ENCODE measurements around the gene NPHS1.
"Not testable (repeated sequence)": the region's sequence is repeated elsewhere in the genome, so short reads cannot be mapped to it uniquely, and the experiment has no call there.

NPHS1 gene

DNA sequence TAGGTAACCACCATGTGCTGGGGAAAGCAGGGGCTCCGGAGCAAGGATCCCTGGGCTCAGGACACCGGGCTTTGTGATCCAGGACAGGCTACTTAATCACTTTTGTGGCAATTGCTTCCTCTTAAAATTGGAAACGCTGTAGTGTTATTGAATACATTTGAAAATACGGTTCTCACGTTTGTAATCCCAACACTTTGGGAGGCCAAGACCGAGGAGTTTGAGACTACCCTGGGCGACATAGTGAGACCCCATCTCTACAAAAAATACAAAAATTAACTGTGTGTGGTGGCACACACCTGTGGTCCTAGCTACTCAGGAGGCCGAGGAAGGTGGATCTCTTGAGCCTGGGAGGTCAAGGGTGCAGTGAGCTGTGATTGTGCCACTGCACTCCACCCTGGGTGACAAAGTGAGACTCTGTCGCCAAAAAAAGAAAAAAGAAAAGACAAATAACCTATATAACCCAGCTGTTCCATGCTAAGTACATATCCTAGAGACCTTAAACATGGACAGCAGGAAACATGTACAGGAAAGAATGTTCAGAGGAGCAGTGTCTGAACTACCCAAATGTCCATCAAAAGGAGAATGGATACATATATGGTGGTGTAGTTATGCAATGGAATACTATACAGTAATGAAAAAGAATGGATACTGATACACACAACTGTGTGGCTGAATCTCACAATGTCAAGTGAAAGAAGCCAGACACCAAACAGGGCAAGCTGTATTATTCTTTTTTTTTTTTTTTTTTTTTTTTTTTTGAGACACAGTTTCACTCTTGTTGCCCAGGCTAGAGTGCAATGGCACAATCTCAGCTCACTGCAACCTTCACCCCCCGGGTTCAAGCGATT lies 39.0 kb downstream of the NPHS1 start:
- DNase-seq (ENCODE audit: low read depth): no peak

DNA sequence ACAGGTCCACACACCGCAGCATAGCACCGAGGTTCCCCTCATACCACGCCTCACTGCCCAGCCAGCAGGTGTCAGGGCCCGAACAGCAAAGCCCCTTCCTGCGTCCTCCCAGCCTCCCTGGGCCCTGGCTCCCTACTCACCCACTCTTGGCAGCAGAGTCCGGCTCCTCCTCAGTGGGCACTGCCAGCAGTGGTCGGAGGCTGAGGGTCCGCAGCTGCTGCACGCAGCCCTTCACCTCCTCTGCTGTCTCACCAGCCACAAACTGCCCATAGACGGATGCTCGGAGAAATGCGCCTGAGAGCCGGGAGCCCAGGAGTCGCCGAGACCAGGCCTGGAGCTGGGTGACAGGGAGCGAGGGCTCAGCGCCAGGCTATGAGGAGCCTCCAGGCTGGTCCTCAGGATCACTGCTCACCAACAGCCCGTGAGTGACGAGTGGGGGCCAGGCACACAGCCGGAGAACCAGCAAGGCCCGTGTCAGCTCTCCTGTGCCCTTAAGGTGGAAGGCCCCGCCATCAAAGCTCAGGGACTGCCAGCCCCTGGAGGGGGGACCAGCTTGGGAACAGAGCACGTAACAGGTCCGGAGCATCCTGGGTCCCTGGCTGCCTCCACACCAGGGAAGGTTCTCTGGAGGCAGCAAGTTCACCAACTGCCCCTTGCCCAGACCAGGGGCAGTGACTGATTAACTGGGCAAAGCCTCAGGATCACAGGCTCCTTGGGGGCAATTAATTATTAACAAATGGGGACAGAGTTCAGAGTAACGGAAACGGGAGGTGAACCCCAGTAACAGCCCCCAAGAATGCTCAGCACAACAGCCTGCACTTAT lies 39.9 kb downstream of the NPHS1 start, which contains the start of gene PRODH2:
TSS of gene PRODH2 (minus strand) at position 626 of the 823 bp plus-strand sequence. CDS start at position 586, 40 bp downstream.
- DNase-seq (ENCODE audit: low read depth): no peak

DNA sequence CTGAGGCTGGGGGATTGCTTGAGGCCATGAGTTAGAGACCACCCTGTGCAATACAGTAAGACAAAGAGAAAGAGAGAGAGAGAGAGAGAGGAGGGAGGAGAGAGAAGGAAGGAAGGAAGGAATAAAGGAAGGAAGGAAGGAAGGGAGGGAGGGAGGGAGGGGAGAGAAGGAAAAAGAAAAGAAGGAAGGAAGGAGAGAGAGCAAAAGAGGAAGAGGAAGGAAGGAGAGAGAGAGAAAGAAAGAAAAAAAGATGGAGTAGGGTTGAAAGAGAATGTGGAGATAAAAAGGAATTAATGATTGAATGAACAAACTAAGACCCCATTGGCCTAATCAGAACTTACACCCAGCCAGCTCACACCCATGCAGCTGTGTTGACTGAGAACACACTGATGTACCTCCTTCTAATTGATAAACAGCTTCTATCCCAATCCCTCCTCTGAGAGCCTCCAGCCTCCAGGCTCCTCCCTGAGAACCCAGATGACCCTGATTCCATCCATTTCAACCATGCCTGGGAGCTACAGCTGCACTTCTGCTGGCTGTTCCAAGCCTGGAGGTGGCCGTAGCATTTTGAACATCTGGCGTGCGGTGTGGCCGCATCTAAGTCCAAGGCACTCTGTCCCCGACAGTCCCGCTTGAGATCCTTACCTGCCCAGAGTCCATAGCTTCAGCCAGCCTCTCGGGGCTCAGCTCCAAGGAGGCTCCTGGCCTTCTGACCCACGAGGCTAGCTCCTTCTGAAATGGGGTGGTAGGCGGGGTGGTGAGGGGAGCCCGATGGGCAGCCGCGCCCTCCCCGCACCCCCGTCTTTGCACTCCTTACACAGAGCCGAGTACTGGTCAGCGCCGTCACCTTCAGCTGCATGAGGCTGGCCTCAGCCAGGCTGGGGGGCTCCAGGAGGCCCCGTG lies 40.7 kb downstream of the NPHS1 start:
- DNase-seq (ENCODE audit: low read depth): no peak

DNA sequence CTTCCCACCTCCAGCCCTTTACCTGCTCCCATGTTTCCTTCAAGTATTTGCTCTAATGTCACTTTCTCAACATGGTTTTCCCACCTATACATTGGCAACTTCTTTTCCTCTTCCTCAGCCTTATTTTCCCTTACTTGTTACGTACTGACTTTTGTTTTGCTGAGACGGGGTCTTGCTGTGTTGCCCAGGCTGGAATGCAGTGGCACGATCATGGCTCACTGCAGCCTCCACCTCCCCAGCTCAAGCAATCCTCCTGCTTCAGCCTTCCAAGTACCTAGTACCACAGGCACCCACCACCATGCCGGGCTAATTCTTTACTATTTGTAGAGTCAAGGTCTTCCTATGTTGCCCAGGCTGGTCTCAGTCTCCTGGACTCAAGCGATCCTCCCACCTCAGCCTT lies 44.7 kb downstream of the NPHS1 start:
- DNase-seq (ENCODE audit: low read depth): no peak

DNA sequence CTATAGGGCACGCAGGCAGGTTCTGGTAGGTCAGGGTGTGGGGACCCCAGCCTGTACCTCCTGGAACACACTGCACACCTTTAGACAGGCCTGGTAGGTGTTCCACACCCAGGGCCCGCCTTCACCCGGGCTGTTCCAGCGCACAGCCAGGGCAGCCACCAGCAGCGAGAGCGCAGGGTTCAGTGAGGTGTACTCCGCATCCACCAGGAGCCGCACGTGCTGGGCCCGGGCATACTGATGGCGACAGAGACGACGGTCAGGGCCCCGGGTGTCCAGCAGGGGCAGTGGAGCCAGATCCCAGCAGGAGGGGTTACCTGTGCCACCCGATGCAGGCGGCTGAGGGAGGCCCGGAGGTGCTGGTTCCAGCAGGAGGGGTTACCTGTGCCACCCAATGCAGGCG lies 45.7 kb downstream of the NPHS1 start:
- DNase-seq (ENCODE audit: low read depth): no peak

DNA sequence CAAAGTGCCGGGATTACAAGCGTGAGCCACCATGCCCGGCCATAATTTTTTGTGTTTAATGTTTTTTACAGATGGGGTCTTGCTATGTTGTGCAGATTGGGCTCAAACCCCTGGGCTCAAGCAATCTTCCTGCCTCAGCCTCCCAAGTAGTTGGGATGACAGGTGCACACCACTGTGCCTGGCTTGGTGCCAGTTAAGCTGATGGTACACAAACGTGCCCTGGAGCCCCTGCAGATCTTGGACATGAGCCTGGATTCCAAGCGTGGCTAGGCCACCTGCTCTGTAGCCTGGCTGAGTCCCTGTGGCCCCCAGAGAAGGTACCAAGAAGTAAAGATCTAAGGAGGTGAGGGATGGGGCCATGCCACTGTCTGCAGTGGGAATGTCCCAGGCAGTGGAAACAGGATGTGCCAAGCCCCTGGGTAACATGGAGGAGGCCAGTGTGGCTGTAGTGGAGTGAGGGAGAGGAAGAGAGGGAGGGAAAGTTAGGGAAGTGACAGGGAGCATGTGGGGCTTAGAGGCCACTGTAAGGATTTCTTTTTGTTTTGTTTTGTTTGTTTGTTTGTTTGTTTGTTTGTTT lies 46.7 kb downstream of the NPHS1 start:
- no peak for DNase-seq (ENCODE audit: low read depth)

DNA sequence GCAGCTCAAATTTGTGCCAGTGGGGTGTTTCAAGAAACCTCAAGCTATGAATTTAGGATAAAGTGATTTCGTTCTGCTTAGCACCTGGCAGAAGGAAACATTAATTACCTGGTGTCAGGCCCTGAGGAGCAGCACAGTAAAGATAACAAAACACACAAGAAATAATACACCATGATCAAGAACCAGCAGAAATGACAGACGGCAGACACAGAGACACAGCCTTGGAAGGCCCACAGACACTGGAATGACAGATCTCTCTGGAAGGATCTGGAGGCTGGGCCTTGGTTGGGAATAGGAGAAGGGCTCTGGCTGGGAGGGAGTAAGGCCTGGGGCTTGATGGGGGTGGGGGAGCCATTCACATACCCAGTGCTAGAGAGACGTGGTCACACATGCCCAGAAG lies 50.5 kb downstream of the NPHS1 start:
- no peak for DNase-seq (ENCODE audit: low read depth)

DNA sequence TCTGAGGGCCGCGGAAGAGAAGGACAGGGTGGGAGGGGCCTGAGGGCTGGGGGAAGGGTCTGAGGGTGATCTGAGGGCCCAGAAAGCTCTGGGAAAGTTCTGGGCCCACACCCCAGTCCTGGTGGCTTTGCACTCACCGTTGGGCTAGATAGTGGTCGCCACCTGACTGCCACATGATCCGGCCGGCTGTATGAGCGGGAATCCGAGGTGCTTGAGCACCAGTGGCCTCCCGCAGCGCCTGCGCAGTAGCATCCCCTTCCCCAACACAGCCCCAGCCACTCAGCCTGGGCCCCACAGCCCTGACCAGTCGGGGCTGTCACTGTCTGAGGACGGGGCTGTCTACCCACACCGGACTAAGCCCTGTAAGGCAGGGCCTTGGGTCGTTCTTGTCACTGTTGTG lies 54.6 kb downstream of the NPHS1 start:
- DNase-seq (ENCODE audit: low read depth): no peak

DNA sequence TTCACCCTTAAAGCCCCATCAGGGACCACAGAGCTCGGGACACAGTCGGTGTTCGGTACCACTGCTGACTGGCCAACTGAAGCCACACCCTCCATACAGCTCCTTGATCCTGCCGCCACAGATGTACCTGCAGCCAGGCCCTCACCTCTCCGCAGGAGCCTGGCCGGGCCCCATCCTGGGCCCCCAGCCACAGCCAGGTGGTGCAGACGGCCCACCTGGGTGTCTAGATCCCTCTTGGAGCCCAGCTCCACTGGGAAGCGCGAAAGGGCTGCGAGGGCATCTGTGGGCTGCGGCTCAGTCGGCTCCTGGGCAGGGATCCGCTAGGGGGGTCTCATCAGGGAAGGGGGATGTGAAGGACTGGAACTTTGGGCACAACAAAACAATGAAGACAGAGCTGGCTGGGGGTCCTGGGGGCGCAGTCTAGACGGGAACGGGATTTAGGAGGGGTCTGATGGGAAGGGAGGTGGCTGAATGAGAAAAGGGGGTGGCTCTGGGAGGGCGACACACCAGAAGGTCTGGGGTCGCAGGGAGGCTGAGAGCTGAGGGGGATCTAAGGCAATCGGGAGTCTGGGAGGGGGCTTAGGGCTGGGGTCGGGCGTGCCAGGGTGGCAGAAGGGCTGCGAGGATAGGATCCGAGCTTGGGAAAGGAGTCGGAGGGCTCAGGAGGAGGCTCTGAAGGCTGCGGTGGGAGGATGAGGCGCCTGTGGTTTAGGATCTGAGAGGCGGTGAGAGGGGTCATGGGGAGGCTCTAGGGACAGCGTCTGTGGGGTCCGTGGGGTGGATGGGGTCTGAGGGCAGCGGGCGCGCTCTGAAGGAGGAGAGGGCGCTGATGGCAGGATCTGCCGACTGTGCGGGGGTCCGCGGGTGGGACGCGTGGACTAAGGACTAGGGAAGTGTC lies 55.4 kb downstream of the NPHS1 start:
- no peak for DNase-seq (ENCODE audit: low read depth)

DNA sequence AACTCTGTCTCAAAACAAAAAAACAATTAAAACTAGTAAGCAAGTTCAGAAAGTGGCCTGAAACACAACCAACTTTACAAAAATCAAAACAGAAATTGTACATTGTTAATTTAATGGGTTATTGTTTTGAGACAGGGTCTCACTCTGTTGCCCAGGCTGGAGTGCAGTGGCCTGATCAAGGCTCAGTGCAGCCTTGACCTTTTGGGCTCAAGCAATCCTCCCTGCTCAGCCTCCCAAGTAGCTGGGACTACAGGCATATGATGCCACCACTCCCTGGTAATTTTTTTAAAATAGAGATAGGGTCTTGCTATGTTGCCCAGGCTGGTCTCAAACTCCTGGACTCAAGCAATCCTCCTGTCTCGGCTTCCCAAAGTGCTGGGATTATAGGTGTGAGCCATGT lies 56.7 kb downstream of the NPHS1 start:
- DNase-seq (ENCODE audit: low read depth): not testable (repeated sequence)

DNA sequence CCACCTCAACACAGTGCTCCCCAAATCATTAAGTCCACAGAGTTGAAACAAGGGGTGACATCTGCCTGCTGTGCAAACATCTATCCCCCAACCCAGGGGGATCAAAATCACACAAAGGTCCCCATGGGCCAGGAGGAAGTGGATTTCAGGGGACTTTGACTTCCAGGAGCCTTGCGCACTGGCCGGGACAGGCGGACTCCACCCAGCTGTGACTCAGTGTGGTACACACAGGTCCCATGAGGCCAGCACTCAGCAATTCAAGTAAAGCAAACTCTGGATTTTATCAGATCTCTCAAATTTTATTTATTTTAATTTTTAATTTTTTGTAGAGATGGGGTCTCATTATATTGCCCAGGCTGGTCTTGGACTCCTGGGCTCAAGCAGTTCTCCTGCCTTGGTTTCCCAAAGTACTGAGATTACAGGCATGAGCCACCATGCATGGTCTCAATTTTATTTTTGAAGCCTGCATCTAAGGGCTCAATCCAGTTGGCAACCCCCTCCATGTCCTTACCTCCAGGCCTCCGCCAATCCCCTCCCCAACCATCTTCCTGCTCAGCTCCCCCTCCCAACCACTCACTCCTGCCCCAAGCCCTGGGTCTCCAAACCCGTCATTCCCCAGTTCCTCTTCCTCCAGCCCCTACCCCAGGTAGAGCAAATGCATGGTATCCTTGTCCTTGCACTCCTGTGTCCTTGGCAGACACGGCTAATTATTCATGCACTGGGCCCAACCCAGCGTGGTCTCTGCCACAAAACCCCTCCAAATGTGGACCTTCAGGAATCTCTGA lies 58.7 kb downstream of the NPHS1 start:
- no peak for DNase-seq (ENCODE audit: low read depth)

DNA sequence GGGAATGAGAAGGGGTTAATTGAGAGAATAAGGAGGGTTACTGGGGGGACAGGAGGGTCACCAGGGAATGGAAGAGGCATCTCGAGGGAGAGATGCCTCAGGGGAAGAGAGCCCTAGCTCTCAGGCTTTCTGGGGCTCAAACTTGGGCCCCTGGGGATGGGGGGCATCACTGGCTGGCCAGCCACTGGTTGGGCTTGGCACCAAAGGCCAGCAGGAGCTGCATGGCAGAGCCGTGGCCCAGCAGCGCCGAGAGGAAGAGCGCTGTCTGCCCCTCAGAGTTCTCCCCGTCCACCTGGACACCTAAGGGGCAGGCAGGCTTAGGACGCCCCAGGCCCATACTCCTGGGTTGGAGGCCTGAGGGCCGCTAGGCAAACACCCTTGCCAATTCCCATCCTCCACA lies 59.4 kb downstream of the NPHS1 start:
- DNase-seq (ENCODE audit: low read depth): no peak

DNA sequence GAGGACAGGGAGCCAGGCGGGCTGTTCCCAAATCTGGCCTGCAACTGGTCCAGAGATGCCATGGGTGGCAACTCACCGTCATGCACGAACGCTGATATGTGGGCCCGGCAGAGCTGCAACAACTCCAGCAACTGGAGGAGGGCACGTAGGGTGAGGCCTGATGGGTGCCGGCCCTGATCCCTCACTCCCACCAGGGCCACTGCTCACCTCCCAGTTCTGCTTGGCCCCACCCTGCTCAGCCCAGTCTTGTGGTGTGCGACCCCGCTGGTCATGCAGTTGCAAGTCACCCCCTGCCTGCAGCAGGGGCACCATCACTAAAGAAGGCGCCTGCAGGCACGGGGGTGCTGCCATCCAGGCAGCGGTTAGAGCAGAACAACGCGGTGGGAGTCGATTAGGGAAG lies 60.0 kb downstream of the NPHS1 start:
- no peak for DNase-seq (ENCODE audit: low read depth)

DNA sequence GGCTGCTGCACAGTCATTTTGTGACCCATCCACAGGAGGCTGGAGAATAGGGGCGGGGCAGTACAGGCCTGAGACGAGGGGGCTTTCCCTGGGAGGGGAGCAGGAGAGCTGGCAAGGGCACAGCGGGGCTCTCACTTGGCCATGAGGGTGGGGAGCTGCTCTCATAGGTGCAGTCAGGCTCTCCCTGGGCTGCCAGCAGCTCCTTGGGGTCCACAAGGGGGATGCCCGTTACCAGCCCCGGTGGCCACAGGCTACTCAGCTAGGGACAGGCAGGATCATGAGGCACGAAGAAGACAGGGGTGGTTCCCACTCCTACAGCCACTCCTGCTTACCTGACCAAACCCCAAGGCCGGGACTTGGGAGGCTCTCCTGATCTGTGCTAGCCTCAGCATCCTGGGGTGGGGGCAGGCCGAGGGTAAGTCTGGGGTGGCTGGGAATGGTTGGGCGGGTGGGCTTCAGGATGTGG lies 60.5 kb downstream of the NPHS1 start:
- DNase-seq (ENCODE audit: low read depth): no peak

DNA sequence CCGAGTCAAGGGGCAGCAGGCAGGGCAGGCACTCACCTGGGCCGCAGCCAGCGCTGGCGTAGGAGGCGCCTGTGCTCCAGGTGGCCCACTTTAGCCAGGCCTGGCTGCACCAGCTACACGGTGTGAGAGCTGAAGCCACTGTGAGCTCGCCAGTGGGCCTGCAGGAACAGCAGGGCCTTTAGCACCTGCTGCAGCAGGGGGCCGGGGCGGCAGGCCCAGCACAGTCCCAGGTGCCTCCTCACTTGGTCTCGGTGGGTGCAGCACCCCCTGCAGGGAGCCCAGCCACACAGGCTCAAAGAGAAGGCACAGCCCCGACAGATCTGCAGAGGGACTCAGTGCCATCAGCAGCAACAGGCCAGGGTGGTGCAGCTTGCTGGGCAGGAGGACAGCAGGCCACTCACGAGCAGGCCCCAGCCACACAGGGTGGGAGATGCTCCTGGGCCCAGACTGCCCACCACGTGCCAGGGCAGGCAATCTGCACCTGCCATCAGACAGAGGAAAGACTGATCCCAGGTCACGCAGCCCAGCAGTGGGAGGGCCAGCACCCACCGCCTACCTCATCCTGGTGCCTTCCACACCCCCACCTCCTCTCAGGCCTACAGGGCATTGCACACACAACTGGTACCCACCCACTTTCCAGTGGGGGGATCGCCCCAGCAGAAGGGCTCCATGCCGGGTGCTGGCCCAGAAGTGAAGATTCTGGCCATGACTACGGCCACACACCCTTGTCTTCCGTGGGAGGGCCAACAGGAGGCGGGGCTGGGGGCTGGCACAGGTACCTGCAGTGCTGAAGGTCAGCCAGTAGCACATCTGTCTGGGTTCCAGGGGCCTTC lies 61.1 kb downstream of the NPHS1 start:
- DNase-seq (ENCODE audit: low read depth): no peak

DNA sequence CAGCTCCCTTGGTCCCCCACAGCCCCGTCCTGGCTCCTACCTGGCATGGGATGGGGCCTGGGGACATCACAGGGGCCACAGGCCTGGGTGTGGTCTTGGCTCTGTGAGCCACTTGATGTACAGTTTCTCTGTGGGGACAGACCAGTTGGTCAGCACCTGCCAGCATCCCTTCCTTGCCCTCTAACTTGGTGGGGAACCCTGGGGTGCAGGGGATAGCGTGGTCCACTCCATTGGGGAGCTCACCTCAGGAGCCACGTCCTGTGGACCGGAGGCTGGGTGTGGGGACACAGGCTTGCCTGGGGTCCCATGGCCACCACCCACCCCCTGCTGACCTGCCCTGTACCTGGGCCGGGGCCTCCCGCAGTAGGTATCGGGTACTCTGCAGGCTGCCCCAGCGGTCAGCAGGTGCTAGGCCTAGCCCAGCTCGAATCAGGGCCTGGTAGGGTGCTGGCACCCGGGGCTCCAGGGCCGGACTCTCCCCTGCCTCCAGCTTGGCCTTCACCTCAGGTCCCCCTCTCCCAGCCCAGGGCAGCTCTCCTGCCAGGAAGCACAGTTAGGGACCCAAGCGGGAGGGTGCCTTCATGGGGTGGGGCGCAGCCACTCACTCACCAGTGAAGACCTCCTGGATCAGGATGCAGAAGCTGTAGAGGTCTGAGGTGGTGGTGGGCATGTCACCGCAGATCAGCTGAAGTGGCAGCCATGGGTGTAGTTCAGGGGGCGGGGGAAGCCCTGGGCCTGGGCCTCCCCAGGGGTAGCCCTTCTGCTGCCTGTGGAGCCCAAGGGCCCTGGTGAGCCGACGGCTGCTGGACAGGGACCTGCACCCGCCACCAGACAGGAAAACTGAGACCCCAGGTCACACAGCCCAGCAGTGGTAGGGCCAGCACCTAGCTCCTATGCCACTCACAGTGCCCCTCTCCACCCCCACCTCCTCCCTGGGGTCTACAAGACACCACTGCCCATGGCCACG lies 62.0 kb downstream of the NPHS1 start:
- no peak for DNase-seq (ENCODE audit: low read depth)

DNA sequence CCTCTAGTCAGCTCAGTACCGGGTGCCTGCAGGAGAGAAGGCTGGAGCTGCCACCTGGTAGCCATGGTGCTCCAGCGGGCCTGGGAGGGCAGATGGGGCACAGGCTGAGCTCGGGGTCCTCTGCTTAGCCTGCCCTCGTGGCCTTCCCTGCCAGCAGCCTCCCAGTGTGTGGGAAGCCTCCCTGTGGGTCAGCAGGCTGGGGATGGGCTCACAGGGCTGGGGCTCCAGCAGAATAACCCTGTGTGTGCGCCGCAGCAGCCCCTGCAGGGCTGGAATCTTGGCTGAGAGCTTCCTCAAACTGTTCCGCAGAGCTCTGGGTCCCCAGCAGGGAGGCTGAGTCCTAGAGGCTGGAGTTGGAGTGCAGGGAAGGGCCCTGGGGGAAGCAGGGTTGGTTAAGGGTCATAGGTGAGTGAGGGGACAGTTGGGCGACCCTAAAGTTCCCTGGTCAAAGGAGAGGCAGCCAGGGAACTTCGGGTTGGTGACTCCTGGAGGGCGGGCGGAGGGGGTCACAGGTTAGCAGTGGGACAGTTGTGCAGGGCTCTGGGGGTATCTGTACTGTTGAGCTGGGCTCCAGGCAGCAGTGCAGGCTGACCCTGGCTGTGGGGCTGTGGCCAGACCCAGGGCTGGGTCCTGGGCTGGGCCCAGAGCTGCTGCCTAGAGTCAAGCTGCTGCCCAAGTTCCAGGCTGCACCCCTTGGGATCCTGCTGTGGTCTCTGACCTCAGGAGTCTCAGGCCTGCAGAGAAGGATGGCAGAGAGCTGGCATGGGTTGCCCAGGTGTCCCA lies 62.9 kb downstream of the NPHS1 start:
- no peak for DNase-seq (ENCODE audit: low read depth)
